HuH-7 (cell line): Measurements from ENCODE around the gene FOXP4.

ENCODE experiments used
- DNase-seq: peaks from one replicate; pipeline ENCODE4 v3.0.0; 2011; ENCODE audit warnings: low spot score

The FOXP4 gene

DNA sequence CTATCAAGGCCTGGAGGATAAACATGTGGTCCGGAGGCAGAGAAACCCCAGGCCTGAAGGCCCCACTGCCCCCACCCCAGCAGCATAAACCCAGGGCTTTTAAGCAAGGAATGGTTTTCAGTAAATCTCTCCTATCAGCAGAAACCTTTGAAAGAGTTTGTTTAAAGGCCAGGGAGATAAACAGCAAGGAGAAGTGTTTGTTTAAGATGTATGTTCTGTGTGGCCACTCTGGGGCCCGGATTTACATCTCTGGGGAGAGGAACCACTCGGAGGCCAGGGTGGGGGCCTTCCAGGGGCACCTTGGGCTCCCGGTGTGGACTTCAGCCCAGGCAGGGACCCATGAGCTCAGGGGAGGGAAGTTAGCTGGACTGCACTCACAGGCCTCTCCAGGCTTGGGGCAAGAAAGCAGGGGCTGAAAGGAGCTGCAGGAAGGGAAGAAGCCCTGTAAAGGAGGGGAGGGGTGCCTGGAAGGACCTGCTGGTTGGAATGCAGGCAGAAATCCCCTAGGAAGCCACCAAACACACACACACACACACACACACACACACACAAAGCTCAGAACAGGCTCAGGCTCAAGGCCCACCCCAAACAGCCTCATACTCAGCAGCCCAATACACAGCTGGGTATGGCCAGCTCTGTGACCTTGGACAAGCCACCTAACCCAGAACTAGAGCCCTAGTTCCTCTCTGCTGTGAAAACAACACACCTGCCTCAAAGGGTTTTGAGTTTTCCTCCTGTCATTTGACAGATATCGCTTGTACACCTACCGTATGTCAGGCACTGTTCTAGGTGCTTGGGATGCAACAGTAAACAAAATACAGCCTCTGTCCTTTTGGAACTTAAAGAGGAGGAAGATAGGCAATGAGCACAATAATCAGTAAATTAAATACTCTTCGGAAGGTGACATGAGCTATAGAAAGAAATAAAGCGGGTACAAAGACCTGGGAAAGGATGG is 26.2 kb upstream of the FOXP4 start:
- peak; percentile 88 for DNase-seq

DNA sequence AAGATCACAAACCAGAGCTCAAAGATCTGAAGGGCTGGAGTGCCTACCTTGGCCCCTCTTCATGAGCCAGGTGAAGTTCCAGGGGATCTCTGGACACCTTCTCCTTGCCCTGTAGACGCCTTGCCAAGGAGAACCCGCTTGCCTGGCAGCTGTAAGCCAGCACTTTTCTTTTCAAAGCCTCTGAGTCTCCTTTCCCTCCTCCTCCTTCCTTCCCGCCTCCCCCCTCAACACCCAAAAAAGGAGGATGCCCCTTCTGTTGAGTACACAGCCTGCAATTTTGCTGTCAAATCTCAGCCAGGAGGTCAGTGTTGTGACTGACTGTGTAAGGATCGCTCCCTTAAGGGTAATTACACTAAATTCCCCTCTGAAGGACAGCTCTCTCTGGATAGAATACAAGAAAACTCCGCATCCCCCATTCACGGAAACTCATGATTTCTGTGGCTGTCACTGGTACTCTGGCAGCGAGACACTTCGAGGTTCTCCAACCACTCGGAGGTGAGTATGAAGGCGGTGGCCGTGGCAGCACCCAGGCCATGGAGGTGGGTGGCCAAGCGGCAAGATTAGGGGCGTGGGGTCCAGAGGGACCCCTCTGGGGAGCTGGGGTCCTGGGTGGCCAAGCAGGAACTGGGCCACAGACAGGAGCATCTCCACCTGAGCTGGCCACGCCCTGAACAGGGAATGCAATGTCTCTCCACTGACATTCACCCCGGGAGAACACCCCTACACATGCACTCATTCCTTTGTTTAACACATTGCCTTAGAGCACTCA is 23.2 kb upstream of the FOXP4 start:
- no peak for DNase-seq

DNA sequence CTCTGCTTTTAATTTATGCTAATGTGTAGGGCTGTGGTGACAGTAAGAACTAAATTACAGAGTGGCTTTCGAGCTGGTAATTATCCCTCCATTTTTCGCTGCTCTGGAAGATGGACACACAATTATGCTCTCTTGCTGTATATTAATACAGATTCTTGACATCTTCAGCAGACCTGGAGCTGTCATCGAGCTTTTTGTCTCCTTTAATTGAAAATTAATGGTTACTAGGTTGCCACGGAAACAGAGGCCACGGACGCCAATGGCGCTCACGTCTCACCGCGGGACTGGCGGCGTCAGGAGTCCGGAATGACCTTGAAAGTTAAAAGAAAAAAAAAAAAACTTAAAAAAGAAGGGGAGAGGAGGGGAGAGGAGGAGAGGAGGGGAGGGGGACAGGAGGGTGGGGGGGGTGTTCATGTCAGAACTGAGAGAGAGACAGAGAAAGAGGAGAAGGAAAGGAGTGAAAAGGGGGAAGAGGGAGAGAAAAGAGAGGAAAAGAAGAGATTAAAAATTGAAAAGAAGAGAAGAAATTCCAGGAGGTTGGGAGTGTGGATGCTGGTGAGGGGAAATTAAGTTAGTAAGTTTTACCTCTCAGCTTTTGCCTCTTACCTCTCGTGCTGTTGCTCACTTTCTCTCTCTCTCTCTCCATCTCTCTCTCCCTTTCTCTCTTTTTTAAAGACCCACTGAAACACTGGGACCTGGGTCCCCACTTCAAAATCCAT is 22.1 kb upstream of the FOXP4 start:
- no peak for DNase-seq

DNA sequence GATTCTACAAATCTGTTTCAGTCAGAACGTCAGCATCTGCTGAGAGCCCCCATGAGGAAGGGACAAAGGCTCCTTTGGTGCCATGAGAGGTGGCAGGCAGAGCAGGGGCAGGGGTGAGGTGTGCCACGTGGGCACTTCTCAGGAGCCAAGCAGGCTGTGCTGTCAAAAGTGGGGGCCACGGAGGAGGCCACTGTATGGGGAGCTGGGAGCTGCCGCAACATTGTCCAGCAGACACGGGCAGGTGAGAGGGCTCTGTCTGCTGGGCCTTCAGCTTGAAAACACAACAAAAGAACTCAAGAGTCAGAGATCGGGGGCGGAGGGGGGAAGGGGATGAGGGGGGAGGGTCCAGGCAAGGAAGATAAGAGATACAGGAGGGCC is 21.6 kb upstream of the FOXP4 start:
- DNase-seq = no peak

DNA sequence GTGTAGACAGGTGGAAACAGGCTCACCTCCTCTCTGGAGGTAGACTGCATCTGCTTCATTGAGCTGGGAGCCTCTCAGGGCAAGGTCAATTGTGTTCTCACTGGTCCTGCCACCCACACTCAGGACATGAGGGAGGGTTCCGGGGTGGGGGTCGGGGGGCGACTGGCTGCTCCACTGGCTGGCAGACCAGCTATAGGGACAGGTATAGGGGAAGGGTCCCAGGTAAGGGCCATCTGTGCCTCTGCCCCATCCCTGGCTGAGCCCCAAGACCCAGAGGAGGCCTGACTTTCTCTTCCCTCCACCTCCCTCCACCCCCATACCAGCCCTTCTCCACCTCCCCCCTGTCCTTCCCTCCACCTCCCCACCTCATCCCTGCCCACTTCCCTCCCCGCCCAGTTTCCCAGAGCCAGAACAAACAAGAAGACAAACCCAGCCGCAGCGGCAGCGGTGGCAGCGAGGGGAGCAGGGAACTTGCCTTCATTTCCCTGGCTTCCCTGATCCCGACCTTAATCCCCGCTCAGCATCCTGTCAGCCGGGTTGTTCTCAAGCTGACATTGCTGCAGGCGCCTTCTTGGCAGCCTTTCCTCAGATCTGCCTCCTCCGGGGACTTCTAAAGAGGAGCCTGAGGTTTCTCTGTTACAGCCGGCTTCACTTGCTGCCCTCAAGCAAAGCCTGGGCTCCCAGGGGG is 18.3 kb upstream of the FOXP4 start:
- DNase-seq = no peak

DNA sequence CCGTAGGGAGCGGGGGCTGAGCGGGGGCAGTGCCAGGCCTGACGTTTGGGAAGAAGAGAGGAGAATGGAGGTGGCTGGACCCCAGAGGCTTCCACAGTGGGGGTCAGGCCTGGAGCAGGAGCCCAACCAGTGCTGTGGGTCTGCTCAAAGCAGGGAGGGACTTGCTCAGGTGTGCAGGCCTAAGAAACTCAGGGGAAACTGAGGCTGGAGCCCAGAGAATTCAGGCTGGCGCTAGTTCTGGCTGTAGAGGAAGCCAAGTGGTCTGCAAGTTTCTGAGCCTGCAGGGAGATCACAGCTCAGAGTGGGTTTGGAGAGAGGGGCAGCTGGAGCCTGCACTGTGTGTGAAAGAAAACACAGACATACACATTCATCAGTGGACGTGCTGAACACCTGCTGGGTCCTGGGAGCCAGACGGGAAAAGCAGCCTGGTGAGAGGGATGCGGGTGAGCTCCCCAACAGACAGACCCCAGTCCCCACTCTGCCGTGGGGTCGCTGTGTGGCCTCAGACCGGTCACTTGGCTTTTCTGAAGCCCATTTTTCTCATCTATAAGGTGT is 17.7 kb upstream of the FOXP4 start:
- no peak for DNase-seq

DNA sequence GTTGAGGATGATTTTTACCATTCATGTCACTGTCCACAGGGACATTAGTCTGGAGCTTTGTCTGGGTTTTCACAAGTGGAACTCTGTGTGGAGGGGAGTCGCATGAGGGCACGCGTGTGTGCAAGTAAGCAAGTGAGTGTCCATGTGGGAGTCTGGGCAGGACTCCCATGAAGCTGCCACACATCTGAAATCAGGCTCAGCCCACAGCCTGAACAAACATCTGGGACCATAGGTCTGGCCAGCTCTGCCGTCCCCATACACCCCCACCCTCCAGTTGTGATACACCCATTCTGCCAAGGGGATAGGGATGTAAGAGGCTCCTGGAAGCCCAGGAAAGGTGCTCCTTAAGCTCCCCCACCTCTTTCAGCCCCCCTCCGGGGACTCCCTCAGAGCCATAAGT is 17.1 kb upstream of the FOXP4 start:
- no peak for DNase-seq

DNA sequence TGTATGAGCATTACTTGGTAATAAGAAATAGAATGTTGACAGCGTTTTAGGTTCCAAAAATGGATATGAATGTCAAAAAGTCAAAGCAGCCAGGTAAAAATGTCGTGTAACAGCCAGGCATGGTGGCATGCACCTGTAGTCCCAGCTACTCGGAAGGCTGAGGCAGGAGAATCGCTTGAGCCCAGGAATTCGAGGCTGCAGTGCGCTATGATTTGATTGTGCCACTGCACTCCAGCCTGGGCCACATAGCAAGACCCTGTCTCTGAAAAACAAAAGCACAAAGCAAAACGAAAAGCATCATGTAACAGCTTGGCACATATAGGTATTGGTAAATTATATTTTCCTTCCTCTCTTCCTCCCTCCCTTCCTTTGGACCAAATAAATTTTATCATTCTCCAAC is 16.2 kb upstream of the FOXP4 start:
- DNase-seq = no peak

DNA sequence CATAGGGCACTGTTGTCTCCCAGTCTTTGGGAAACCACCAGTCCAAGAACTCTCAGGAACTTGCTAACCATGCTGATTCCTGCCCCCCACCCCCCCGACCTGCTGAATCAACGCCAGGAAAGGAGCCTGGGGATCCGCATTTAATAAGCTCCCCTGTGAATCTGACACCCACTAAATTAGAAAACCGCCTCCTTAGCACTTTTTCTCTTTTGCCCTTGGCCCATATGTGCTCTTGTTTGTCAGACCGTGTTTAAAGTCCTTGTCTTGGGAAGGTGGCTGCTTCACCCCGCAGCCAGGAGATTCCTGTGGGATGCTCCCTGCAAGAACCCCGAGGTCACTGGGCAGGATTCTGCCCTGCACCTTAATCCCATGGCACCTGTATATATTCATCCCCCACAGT is 15.7 kb upstream of the FOXP4 start:
- DNase-seq = no peak

DNA sequence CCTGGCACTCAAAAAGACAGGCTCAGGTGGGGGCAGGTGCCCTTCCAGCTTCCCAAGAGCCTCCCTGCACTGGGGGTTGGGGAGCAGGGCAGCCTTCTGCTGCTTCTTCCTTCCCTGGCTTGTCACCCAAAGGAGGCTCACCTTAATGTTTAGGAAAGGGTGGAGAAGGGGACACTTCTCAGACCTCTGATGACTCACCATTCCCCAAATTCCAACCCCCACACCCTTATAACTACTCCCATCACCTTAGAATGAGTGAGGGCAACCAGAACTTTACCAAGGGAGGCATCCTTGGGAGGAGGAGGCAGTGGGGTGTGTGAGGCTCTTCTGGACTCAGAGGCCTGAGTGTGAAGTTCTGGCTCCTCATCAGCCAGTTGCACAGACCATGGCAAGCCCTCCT is 15.2 kb upstream of the FOXP4 start:
- DNase-seq = no peak

DNA sequence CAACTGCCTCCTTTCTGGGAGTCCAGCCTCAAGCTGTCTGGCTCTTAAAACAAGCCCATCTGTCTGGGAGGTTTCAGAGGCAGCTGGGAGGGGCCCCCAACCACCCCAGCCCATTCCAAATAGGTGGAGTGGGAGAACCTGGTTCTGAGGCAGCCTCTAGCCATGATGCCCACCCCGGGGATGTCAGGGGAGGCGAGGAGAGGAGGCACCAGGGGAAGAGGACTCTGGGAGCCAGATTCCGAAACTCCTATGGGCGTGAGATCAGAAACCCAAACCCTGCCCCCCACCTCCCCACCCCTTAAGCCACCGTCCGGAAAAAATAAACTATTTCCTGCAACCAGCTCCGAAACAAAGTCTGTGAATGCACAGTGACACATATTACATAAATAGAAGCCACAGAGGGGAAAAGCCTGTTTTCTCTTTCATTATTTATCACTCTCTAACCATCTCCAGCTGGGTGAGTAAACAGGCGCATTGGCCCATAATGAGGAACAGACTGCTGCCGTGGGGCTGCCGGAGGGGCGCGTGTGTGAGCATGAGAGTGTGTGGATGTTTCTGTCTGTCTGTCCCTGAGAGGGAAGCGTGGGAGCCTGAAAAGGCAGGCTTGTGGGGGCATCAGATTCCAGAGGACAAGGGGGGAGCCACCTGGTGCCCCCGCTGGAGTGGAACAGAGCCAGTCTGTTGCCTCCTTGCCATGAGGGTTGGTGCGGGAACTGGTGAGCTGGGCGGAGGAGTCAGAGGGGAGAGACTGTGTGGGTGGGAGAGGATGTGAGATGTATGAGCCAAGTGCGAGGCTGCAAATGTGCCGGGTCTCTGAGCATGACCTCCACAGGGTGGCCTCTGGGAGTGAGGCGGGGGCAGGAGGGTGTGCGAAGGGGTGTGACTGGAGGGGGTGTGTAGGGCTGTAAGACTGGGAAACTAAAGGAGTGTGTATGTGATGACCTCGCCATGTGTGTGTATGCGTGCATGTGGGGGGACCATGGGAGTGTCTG is 14.3 kb upstream of the FOXP4 start:
- no peak for DNase-seq

DNA sequence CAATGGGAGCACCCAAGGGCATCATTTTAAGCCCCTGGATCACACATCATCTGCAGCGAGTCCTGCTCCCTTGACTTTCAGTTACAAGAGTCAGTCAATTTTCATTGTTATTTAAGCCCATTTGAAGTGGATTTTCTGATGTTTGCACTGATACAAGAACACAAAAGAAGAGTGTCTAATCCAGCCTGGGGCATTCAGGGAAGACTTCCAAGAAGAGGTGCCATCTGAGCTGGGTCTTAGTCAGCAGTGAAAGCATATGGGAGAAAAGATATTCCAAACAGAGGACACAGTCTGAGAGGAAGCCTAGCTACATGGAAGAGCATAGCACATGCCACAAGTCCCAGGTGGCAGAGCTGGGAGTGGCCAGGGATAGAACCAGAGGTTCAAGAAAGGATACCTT is 10.4 kb upstream of the FOXP4 start:
- DNase-seq = no peak

DNA sequence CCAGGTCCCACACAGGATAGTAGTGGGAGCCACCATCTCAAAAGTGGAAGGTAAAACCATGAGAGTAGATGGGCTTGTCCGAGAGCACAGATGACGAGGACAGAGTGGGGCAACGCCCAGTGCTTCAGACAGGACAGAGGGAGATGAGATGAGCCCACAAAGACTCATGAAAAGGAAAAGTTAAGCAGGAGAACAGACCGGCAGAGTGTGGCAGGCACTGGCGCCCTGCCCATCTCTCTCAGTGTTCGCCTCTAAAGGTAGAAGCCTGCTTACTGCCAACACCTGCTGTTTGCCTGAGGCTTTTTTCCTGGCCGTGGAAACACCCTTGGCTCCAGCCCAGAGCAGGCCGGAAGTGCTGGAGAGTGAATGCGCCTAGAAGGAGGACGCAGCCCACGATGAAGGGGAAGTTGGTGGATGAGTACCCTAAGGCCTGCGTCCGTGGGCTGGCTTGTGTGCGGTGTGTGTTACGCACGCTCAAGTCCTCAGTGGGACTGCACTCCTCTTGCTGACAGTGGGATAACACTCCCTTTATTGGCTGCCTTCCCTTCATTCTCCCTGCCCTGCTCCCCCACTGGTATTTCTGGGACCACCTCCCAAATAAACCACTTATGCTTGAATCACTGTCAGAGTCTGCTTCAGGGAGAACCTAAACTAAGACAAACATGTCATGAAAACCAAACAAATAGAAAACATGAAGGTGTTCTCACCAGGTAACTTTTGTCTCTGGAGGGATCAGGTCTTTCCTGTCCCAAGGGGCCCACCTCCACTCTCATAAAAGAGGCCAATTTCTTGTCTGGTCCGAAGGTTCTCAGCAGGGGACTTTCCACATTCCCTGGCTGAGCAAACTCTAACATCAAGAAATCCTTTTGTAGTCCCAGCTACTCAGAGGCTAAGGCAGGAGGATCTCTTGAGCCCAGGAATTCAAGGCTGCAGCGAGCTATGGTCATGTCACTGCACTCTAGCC is 9.1 kb upstream of the FOXP4 start:
- no peak for DNase-seq

GRCh38 chr6:41538556-41539182 is 7.5 kb upstream of the FOXP4 start:
- DNase-seq = peak; percentile 50

GRCh38 chr6:41539204-41539603 is 7.0 kb upstream of the FOXP4 start:
- no peak for DNase-seq

DNA sequence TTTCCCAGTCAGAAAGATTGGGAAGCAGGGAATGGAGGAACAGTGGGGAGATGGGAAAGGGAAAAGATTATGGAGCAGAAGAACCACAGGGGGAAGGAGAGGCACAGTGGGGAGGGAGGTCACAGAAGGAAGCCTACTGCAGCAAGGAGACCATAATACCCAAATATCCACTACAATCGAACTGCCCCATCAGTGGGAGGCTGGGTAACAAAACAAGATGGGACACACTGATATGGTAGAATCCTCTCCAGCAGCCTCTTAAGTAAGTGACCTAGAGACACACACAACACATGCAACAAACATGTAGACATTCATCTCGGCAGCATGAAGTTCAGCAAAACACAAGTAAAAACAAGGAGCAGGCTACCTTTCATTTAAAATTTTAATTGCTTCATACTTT is 4.8 kb upstream of the FOXP4 start:
- DNase-seq = no peak

- no peak for DNase-seq
Measured at GRCh38 chr6:41543087-41543486, 3.1 kb upstream of the FOXP4 start.

DNA sequence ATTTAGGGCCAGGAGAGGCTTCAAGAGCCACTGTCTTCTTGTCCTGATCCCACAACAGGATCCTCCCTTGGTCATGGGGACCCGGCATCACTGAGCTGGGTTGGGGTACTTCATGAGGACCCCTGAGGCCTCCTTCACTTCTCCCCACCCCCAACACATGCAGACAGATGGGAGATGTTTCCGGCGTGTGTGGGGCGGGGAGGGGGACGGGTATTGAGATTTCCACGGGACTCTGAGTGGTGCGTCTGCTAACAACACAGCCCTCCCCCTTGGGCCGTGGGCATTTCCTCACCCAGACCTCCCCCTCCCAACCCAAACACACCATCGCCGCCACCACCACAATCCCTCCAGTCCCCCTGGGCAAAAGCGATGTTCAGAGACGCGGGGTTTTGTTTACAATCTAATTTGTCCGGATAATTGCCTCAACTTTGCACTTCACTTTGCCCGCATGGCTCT is 906 bp upstream of the FOXP4 start:
- DNase-seq = no peak

- no peak for DNase-seq
Measured at GRCh38 chr6:41546475-41546865, 289 bp downstream of the FOXP4 start.
